Pons (tissue), 1 donor: ENCODE measurements around the gene DNAJC5.
"Not testable (repeated sequence)": the region's sequence is repeated elsewhere in the genome, so short reads cannot be mapped to it uniquely, and the experiment has no call there.

Source experiments
- DNase-seq: peaks from one replicate; pipeline ENCODE4 v3.0.0-alpha.2; 2016; ENCODE audit warnings: low spot score

Gene DNAJC5

DNA sequence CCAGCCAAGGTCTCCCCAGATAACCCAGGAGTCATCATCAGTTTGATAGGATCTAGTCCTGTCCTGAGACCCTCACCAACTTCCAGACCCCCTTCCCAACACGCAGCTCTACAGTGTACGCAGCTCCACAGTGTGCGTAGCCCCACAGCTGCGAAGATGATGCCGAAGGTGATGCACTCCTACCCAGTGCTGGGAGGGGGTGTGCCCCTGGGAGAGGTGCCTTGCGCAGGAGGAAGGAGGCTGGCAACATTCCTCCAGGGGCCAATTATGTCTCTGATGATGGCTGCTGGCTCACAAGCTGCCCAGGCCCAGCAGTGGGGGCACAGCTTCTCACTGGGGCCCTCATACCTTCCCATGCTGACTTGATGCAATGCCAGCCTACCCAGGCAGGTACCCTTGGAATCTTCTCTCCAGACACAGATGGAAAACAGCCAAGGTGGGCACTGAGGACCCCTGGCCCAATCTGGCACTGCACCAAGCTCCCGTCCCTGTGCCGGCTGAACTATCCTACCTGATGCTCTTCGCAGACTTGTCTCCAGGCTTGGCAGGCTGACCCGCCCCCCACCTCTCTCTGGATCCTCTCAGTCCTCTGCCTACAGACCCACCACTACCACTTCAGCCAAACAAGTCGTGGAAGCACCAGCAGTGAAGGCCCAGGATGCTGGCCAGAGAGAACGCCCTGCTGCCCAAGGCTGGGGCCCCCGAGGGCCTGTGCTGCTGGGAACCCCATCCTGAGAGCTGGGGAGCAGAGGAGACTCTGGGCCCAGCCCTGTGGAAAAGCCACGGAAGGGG, 73.4 kb downstream of the DNAJC5 start:
- no peak for DNase-seq

DNA sequence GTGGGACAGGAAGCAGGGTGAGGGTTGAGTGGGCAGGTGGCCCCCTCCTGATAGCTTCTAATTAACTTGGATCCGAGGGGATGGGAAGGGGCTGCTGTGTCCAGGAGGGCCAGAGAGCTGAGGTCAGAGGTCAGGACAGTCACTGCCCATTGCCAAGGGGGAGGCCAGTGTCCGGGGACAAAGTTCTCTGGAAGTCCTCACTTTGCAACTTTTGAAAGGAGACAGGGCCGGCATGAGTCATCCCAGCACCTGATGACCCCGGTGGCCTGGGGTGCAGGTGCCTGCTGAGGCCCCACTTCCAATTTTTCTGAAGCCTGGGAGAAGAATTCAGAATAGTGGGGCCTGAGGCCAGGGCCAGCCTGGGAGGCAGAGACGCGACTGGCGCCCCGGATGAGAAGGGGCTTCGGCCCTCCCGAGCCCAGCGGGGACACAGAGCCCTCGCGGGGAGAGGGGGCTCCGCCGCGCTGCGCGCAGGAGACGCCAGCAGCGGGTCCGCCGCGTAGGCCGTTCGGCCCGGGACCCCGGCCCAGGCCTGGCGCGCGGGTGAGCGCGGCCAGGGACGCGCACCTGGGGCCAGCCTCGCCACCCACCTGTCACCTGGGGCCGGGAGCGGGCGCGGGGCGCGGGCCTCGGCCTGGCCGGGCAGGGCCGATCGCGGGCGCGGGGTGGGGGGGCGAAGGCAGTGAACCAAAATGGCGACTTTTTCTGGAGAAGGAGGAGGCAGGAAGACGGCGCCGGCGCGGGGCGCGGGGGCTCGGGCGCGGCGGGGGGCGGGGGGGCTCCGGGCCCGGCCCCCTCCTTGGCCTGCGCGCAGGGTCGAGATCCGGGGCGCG, 74.2 kb downstream of the DNAJC5 start:
- DNase-seq: no peak

DNA sequence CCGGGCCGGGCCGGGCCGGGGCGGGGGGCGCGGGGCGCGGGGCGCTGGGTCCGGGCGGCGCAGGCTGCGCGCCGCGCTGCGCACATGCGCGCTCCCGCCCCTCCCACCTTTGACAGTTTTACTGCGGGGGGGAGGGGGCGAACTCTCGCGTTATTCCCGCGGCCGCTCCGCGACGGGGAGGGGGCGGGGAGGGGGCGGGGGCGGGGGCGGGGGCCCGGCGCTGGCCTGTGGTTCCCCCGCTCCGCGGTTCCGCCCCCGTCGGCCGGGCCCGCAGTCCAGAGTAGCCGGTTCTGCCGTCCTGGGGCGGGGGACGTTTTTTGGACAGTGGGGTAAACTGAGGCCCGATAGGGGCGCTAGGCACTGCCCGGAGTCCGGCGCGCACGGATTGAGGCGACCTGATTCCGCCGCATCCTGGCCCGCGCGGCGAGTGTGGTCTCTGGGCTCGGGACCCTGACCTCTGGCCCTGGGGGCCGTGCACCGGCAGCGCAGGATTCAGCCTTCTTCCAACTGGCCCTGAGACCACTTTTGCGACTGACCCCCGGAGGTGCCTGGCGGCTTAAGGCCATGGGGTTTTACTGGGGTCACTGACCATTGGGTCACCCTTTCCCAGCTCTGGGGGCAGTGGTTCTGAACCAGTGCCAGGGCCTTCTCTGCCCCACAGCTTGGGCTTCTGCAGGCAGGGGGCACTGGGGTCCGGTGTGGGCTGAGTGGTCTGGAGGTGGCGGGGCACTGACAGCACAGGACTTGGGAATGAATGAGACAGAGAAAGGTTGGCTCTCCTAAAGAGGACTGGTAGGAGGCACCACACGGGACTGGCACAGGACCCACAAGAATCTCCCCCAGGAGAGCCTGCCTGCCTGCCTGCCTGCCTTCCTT, 75.2 kb downstream of the DNAJC5 start, which contains the start of gene ZNF512B:
Gene ZNF512B (minus strand): TSS at position 93 of the 876 bp plus-strand sequence. CDS start 1,980 bp downstream, outside the sequence.
- no peak for DNase-seq

DNA sequence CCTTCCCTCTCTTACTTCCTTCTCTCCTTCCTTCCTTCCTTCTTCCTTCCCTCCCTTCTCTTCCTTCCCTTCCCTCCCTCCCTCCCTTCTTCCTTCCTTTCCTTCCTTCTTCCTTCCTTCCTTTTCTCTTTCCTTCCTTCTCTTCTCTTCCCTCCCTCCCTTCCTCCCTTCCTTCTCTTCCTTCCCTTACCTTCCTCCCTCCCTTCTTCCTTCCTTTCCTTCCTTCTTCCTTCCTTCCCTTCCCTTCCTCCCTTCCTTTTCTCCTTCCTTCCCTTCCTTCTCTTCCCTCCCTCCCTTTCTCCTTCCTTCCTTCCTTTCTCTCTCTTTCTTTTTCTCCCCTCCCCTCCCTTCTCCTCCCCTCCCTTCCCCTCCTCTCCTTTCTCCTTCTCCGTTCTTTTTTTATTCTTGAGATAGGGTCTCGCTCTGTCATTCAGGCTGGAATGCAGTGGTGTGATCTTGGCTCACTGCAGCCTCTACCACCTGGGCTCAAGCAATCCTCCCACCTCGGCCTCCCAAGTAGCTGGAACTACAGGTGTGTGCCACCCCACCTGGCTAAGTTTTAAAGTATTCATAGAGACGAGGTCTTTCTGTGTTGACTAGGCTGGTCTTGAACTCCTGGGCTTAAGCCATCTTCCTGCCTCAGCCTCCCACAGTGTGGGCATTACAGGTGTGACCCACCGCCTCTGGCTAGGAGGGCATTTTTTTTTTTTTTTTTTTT, 75.9 kb downstream of the DNAJC5 start:
- no peak for DNase-seq

DNA sequence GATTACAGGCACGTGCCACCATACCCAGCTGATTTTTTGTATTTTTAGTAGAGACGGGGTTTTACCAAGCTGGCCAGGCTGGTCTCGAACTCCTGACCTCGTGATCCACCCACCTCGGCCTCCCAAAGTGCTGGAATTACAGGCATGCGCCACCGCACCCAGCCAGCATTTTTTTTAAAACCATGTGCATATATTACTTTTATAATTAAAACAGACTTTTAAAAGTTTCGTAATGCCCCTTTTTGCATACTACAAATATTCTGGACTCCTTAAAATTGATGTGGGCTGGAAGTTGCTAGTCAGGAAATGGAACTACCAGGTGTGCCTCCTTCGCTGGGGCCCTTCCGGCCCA, 77.0 kb downstream of the DNAJC5 start:
- DNase-seq: not testable (repeated sequence)

DNA sequence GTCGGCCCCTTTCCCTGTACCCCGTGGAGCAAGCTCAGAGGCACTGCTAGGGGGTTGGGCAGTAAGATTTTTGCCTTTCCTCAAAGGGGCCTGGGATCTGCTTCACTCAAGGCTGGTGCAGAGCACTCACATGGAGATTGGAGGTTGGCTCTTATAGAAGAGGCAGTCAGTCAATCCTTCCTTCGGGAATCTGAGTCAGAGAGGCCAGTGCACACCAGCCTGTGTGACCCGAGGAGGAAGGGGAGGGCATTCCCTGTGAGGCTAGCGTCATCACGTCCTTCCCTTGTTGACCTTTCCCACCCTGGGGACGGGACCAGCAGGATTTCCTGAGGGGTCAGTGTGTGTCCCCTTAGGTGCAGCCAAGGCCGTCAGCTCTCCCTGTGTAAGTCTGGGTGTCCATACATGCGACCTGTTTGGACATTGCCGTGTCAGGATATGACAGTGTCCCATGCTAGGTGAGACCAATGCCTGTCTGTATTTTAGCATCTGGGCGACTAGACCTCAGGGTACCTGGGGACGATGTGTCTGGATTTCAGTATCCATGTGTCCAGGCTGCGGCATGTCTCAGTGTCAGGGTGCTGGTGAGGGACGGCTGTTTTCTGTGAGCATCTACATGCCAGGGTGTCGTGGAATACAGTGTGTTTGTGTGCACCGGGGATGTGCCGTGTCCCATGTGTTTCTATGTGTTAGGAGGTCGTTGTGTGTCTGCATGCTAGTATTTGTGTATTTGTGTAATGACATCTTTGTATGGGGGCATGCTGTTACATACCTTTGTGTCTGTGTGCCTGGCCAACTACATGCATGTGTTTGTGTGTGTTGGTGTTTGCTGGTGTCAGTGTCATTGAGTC, 77.6 kb downstream of the DNAJC5 start:
- DNase-seq: no peak

DNA sequence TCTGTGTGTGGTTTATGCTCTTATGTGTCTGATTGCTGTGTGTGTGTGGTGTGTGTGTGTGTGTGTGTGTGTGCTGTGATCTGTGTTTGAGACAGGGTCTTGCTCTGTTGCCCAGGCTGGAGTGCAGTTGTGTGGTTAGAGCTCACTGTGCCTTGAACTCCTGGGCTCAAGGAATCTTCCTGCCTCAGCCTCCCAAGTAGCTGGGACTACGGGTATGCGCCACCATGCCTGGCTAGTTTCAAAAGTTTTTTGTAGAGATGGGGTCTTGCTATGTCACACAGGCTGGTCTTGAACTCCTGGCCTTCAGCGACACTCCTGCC, 78.2 kb downstream of the DNAJC5 start:
- no peak for DNase-seq

DNA sequence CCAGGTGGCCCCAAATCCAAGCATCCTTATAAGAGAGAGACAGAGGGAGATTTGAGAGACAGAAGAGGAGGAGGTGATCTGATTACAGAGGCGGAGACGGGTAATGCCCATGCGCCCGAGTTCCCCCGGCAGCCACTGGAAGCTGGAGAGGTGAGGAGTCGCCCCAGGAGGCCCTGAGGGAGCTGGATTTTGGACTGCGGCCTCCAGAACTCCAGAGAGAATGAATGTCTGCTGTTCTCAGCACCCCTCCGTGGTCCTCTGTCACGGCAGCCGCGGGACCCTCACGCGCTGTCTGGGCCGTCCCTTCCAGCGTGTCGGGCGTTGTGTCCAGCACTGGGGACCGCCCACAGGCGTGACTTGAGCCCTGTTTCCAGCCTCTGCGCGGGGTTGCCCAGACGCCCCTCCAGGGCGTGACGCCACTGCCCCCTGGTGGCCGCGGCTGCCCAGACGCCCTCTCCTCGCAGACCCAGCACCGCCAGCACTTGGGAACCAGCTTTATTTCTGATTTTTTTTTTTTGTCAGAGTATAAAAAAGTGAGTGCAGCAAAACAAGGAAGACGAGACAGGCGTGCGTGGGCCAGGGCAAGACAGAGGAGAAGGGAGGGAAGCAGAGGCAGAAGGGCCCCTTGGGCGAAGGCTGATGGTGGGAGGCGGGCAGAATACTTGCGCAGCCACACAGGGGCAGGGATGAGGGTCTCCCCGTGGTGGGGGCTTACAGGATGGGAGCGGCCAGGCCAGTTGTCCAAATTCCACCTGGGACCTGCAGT, 78.9 kb downstream of the DNAJC5 start:
- peak; percentile 73 for DNase-seq

DNA sequence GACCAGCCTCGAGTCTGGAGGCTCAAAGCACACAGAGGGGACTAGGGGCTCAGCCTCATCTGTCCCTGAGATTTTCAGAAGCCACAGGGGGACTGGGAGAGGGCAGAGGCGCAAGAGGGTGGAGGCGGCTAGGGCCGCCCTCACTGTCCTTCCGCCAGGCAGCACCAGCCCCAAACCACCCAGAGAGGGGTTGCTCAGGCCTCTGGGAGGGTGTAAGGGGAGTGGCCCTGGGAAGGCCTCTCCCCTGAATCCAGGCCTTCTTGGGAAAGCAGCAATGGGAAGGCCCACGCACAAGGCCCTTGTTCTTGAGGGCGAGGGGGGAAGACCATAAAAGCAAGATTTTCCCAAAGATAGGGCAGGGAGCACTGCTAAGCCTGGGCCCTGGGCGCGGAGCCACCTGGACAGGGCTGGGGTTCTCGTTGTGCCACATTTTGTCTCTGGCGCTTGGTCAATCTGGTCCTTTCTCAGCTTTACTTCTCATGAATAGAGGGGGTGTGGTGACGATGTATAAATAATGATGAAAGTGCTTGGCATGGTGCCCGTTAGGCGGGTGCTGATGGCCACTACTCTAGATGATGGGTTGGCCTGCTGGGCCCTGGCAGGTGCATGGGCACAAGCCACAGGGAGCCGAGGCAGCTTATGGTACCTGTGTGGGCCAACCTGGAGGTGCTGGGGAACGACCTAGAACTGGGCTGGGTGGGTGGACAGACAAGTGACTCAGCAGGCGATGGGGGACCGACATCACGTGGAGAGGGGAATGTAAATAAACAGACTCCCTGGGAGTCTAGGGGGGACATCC, 79.7 kb downstream of the DNAJC5 start:
- DNase-seq: no peak

DNA sequence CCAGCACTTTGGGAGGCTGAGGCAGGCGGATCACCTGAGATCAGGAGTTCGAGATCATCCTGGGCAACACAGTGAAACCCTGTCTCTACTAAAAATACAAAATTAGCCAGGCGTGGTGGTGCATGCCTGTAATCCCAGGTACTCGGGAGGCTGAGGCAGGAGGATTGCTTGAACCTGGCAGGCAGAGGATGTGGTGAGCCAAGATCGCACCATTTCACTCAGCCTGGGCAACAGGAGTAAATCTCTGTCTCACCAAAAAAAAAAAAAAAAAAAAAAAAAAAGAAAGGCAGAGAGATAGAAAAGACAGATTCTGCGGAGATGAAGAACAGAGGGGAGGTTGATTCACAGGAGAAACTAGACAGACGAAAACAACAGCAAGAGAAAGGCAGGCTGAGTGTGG, 81.6 kb downstream of the DNAJC5 start:
- not testable (repeated sequence) for DNase-seq

DNA sequence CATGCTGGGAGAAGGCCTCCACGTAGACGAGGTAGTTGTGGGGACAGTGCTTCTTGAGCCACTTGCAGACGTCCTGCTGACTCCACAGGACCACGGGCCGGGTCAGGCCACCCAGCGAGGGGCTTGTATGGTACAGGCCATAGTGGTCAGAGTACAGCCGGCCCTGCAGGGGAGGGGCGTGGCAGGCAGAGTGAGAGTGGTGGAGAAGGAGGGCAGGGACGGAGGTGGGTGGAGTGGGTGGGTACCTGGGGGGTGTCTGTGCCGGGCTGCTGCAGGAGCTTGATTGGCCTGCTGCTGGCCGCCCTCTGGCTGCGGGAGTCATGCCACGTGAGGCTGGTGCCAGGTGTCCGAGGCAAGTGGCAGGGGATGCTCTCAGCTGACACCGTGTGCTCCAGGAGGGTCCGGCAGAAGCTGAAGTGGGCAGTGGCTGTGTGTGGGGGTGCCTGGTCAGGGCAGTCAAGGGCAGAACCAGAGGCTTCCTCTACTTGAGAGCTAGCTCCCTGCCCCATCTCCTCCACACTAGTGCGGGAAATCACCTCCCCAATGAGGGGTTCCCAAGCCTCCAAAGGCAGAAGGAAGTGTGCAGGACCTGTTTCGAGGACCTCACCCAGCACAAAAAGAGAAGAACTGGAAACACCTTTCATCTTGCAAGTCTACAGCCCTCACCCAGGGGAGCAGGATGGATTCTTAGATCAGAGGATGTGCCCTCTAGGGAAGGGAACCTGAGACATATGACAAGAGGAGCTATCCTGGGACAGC, 82.2 kb downstream of the DNAJC5 start:
- DNase-seq: no peak

DNA sequence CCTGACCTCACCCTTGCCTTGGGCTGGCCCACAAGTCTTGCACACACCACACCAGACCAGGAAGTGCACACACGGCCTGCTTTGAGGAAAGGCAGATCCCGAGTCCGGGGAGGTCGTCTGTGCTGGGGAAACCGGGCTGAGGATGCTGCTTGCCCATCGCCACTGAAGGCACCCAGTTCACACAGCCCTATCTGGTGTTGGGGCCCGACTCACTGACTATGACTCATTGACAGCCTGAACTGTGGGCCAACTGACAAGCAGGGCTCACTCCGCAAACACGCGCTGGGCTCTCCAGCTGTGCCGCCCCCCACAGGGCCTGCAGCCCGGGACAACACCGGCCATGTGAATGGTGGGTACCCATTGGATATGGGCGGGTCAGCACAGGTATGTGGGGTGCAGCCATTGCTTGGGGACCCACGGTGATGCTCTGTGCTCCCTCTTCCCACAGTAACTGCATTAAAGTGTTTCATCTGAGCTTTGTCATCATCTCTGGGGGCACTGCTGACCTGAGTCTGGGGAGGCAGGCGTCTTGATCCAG, 82.9 kb downstream of the DNAJC5 start:
- no peak for DNase-seq

DNA sequence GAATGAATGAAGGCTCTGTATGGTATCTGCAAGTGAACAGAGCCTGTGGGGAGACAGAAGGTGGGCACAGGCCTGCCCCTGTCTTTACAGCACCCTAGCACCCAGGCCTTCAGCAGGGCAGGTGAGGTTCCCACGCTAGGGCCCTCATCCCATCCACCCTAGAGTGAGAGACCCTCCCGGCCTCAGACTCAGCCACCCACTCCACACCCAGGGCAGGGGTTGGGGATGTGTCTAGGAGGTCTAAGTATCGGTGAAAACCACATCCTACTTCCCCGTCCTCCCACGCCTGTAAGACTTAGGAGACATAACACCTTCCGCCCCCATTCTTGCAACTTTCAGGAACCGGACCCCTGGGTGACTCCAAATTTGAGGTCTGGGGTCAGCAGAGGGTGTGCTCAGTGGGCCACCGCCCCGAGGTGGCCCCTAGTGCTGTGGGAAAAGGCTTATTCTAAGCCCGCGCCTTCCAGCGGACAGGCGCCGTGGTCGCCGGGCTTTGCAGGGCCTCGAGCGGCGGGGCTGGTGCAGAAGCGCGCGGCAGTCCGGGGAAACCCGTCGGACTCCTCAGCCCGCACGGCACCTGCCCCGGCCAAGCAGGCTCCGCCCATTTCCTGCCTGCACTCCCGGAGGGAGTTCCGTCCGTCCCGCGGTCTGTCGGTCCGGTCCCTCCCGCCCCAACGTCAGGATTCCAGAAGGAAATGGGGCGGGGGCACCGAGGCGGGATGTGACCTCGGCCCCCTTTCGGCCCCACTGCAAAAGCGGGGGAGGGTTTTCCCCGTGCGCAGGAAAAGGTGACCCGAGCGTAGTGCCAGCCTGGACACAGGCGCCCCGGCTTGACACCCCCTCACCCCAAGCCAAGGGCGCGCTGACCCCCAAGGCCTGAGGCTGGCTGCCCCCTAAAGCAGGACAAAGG, 83.6 kb downstream of the DNAJC5 start:
- DNase-seq: no peak

DNA sequence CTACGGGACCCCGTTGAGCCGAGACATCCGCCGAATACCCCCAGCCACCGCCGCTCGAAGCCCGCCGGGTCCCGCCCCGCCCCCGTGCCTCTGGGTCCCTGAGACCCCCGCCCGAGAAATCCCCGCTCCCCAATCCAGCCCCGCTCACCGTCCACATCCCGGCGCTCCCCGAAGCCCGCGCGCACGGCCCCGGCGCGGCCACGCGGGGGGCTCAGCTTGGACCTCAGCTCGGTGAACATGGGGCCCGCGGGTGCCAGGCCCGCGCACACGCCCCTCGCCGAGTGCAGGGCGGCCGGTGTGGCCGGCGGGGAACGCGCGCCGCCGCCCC, 84.3 kb downstream of the DNAJC5 start:
- no peak for DNase-seq

DNA sequence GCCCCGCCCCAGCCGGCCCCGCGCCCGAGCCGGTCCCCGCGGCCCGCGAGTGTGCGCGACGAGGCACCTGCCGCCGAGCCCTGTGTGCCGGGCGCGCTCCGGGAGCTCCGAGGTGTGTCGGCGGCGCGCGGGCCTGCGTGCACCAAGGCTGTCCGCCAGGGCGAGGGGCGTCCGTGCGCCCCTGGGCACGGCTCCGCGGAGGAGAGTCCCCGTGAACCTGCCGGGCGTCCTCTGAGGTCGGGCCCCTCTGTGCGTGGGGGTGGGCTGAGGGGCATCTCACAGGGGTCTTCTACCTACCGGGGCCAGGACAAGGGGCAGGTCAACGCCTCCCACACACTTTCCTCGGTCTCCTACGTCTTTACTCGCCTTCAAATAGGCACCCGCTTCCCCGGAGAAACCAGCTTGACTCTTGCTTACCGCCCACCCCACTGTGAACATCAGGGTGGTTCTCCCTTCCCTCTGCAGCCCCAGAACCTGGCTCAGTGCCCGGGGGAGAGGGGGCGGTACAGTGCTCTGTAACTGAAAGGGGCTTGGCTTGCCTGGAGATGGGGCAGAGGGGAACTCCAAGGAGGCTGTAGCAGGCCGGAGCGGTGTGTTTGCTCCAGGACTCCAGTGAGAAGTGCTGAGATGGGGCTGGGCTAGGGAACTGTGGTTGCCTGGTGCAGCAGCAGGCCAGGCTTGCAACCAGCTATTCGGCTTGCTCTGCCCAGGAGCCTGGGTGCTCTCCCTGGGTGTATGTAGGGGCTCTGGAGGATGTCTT, 84.8 kb downstream of the DNAJC5 start, which contains the start of gene SAMD10:
Gene SAMD10 (minus strand): TSS at position 86 of the 760 bp plus-strand sequence. CDS start 175 bp downstream, outside the sequence.
- DNase-seq: no peak

DNA sequence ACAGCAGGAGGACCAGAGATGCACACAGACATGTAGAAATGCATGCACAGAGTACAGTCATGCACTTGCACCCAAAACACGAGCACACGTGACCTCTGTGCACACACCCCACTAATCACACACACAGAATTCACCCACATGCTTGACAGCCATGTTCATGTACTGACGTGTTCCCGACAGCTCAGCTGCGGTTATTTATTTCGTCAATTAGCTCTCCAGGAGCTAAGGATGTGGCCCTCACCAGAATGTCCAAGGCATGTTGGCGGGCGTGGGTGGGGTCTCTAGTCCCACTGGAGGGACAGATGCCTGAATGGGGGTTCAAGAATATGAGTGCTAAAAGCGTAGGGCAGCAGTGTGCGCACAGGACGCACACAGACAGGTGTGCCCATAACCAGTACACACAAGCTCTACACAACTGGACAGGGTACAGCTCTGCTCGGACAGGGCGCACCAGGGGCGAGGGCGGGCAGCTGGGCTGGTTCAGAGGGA, 85.4 kb downstream of the DNAJC5 start:
- peak; percentile 26 for DNase-seq
